T follicular helper cell (primary cell): ENCODE data around the gene ADAM12.

Experiments used
- DNase-seq: peaks from one replicate; pipeline ENCODE4 v3.0.0-alpha.2; 2020; ENCODE audit warnings: low read depth

ADAM12 gene

DNA sequence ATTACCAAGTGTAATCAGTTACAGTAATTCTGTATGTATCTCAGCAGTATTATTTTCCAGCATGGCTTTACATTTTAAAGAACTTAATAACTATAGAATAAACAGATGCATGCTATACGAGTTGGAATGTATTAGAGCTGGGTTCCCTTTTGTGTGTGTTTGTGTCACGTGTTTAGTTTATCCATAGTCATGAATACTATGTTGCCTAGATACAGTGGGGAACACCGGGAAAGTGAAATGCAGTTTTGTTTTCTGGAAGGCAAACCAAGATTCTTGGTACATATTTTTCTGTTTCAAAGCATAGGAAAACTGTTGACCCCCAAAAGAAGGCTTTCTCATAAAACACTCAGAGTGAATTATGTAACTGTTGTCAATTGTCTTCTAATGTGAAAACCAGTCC, 372.9 kb downstream of the ADAM12 start:
- DNase-seq, result no peak

DNA sequence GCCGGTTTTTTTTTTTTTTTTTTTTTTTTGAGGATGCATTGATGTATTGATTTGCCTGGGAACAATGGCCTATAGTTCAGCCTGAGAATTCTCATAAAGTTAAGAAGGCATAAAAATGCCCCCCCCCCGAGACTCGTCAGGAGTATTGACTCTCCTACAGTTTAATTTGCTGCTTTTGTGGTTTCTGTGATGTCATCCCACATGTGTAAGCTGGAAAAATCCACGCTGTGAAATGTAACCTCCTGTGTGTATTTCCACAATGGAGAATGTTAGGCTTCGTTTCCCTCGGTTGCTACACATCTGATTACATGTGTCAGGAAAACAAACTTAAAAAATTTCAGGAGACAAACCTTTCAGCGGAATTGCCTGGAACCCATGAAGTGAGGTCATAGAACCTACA, 374.0 kb downstream of the ADAM12 start:
- no peak for DNase-seq

DNA sequence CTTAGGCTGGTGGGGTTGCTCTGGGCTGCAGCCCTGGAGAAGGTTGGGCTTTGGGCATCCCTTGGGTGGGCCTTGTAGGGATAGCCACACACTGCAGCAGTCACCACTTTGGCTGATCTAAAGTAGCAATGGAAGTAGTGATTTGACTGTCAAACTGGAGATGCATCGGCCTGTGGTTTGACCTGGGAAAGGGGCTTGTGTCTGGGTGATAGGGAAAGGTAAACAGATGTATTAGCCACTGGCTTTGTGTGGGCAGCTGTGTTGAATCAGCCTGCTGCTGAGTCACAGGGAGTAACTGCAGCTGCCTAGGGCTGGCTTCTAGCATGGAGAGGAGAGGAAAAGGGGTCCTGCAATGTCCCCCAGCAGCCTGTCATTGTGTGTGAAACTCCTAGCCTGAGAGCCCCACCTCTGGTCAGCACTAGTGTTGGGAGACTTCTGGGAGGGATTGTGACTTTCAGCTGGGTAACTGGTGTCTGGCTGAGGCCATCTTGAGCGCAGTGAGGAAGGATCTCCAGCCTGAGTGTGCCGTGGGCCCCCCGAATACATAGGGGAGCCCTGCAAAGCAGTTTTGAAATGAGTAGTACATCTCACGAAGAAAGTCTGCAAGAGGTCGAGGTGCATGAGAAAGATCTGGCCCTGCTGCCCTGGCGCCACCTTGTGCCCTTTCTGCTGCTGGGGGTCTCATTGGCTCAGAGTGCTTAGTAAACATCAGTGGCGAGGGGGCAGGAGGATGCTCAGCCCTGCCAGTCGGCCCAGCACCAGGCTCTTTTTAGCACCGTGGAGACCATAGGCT, 374.6 kb downstream of the ADAM12 start:
- DNase-seq, result no peak

DNA sequence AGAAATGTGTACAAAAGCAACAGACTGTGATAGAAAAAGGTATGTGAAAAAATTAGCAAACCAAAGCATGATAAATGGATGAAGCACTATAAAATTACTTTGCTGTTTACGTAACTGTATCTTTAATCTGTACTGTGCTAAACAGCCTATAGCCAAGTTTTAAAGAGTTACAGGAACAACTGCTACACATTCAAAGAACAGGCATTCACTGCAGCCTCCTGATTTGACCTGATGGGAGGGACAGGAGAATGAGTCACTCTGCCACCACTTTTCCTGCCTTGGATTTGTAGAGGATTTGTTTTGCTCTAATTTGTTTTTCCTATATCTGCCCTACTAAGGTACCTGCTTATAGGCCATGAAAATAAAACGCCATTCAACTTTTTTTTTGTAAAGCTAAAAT, 375.8 kb downstream of the ADAM12 start:
- DNase-seq, result no peak

DNA sequence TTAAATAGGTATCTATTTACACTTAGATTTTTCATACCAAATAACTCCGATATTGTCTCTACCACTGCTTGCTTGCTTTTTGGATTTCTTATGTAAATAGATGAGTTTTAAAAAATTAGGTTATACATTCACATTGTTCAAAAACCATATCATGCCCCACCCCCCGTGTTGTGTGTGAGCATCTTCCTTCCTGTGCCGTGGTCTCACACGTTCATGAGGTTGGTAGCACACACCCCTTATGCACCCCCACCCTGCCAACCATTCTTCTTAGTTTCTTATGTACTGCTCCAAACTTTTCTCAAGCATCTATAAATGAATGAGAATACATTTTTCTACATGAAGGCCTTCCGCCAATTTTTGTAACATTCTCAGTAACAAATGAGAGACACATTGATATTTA, 376.3 kb downstream of the ADAM12 start:
- no peak for DNase-seq

DNA sequence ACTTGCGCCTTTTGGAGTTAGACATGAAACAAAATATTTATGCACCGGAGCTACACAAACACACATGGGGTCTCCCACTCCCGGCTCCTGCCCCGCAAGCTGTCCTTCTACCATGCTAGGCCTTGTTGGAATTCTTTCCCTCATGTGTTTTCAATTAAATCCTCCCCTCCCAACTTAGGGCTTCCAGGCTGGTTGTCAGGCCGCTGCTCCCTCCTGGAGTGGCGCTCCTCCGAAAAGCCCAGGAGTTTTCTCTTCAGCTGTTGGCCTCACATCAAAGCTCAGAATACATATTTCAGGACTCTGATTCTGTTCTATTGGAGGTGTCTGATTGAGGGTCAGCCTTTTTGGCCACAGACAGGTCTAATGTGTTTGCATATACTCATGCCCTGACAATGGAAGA, 378.6 kb downstream of the ADAM12 start:
- no peak for DNase-seq

DNA sequence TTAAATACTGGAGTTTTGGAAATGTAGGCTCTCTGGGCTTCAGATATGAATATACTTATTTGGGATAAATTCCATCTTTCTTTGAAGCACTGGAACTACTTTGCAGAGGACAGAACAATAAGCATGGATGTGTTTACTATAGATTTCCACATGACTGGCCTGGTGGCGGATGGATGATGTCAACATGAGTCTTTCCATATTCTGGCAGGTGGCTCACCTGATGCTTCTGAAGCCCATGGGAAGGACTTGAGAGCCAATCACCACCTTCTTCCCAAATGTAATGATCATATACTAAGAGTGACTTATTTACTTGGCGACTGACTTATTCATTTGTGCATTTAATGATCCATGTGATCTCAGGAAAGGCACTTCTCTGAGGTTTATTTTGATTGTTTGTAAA, 381.4 kb downstream of the ADAM12 start:
- DNase-seq, result no peak

DNA sequence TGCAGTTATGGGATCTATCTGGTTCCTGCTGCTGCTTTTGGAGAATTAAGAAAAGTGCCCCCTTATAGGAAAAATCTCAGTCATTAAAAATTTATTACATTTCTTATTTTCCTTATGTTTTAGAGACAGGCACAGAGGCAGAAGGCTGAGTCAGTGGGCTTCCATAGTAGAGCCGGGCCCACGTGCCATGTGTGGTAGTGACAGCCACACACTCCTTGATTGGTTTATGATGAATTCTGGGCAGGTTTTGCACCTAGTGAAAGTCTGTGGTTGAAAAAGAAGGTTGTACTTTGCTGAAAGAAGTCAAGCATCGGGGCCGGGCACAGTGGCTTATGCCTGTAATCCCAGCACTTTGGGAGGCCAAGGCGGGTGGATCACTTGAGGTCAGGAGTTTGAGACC, 382.0 kb downstream of the ADAM12 start:
- DNase-seq, result no peak

DNA sequence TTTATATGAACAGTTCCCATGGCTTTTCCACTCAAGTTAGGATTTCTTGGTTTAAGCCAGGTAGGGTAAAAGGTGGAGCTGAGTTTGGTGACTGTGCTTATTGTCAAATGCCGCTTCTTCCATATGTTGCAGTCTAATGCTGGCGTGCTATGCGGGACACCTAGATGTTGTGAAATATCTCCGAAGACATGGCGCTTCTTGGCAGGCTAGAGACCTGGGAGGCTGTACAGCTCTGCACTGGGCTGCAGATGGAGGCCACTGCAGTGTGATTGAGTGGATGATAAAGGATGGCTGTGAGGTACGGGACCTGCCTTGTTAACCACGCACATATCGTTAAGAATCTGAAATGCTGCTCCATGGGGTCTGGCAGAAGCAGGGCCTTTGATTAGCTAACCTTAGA, 383.5 kb downstream of the ADAM12 start:
- DNase-seq, result no peak

DNA sequence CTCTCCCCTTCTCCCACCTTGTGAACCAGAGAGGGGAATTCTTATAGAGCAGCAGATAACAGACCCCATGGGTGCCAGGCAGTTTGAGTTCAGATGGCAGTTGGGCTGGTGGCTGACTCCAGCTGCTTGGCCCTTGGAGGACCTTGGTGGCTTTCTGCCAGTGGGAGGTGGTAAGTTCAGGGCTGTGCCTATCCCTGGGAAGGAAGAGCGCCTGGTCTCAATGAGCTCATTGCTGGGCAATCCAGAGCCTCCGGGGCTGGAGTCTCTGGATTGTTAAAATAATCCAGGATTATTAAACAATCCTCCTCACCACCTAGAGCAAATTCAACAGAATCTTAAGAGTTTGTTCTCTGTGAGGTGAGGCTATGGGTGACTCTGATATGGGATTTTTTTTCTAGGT, 386.7 kb downstream of the ADAM12 start:
- no peak for DNase-seq

DNA sequence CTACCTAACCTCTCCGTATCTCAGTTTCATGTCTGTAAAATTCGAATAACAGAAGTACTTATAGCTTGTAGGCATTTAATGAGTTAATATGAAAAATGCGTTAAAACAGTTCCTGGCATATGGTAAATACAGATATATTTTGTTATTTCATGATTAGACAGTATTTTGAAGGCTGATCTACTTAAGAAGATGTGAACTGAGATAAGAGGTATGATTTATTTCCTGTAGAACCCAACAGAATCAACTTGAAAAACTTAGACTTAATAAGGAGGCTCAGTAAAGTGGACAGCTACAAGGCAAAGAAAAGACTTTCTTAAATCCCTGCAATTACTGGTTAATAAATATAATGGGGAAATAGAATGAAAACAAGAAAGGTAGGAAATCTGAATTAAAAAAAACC, 388.6 kb downstream of the ADAM12 start:
- DNase-seq, result no peak

DNA sequence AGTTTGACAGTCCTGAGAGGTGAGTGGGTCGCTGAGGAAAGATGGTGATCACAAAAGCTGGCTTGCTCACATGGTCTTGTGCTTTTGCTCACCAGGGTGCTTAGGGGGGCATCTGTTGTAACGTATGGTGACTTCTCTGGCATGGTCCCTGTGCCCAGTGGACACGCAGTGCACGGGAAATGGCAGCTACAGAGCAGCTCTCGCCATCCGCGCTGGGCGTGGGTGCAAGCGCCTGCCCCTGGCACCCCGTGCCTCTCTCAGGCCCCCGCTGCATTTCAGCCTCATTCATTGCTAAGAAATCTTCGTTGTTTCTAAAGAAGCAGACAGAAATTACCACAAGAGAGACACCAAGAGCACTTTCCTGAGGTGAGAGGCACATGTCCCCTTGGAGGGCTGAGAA, 390.7 kb downstream of the ADAM12 start:
- no peak for DNase-seq

DNA sequence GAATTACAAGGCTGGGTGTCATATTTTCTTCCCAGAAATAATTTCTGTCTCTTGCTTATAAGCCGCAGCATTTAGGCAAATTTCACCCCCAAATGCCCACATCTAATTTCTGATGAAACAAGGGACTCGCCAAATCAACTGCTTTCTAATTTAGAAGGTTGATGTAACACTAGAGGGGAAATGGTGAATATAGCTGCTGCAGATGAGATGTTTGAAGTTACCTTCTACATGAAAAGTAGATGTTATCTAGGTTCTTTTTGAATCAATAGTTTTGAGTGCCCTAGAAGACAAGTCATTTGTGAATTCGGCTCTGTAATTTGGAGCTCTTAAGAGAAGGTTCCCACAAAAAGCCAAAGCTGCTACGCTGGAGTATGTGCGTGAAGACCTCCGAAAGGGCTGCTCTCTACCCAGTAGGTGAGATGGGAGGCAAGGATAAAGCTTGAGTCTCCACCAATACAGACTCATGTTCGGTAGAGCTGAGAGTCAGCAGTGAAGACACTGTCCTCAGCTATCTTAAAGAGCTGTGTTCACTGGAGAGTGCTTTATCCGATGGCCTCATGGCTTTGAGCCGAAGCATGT, 392.5 kb downstream of the ADAM12 start:
- DNase-seq, result no peak

DNA sequence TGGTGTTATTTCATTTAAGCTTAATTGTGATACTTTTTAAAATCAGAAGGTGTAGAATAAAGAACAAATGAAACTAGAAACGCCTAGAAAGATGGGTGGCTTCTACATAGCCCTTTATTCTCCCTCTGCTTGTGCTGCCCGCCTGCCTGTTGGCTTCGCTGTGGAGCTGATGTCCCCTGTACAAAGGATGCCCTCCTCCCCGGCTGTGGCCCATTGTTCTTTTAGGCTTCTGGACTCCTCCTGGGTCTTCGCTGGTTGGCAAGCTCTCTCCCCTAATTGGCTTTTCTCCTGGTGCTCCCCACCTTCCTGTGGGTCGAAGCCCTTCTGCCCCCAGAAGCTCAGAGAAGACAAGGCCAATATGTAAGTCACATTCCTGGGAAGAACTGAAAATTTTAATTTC, 393.7 kb downstream of the ADAM12 start:
- no peak for DNase-seq

DNA sequence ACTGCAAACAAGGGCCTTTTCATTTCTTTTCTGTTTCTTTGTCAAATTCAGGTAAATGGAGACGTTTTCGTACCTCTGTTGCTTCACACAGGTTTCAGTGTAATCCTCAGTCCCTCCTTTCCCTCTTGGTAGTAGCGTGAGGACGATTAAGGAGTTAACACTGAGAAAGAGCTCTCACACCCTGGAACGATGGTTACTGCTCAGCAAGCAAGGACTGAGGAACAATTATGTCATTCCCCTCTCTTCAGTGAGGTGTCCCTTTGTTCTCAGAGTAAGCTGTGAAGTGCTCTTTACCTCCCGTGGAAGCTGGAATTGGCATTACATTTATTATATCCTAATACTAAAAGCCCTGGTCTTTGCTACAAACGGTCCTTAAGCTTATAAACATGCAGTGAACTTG, 396.0 kb downstream of the ADAM12 start:
- DNase-seq, result no peak

DNA sequence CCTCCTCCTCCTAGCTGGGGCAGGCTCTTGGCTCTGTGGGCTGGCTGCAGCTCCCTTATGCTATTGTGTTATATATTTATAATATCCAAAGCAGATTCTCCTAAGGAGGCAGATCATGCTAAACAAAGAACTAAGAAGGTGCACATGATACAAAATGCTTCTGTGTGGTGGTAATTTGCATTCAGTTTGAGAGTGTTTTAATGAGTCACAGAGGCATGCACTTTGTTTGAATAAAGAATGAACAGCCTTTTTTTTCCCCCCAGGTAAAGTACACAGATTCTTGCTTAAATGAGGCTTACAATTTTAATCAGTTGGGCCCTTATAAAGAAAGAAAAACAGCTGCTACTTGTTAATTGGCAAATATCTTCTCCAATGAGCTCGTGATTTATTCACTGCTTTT, 396.9 kb downstream of the ADAM12 start:
- DNase-seq, result no peak

DNA sequence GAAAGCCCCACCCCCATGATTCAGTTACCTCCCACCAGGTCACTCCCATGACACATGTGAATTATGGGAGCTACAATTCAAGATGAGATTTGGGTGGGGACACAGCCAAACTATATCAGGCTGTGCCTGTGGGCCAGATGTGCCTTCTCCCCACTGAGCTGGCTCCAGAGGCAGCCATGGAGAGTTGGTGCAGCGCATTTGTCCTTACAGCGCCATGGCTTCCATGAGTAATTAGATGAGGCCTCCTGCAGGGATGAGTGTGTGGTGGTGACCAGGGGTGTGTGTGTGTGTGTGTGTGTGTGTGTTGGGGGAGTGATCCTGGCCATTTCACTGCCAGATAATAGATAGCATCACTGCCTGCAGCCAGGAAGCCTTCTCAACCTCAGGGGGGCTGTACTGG, 397.3 kb downstream of the ADAM12 start:
- no peak for DNase-seq

DNA sequence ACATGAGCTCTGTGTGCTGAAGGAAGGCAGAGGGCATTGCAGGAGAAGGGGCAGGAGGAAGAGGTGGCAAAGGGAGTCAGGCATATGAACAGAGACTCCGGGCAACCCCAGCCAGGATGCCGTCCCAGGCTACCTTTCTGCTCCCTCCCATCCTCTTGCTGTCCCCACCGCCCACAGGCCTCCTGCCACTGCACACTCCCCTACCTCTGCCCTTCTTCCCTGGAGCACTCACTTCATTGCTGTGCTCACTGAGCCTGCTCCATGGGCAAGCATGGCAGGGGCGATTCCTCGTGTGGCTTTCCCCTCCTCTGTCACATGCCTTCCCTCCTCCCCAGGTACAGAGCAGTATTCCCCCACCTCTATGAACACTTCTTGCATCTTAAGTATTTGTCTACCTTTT, 398.5 kb downstream of the ADAM12 start:
- DNase-seq, result no peak

DNA sequence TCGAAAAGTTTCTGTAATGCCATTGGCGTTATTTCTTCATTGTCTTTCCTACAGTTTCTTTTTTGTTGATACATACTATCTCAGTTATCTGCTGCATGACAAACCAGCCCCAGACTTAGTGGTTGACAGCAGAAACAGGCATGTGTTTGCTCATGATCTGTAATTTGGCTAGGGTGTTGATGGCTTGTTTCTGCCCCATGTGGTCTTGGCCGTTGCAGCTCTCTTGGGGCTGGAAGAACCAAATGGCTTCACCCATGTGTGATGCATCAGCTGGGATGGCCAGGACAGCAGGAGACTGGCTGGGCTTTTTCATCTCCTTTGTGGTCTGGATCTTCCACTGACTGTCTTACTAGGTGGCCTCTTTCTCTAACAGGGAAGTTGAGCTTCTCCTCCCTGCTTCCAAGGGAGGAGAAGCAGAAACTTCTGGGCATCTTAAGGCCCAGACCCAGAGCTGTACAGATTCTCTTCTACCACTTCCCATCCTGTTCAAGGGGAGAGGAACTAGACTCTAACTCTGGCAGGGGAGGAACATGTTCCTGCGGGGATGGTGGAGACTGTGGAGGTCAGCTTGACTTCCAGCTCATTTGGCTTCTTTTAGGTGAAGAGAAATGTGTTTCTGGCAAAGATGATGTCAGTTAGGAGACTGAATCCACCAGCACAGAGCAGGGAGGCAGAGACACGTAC, 402.6 kb downstream of the ADAM12 start:
- no peak for DNase-seq

DNA sequence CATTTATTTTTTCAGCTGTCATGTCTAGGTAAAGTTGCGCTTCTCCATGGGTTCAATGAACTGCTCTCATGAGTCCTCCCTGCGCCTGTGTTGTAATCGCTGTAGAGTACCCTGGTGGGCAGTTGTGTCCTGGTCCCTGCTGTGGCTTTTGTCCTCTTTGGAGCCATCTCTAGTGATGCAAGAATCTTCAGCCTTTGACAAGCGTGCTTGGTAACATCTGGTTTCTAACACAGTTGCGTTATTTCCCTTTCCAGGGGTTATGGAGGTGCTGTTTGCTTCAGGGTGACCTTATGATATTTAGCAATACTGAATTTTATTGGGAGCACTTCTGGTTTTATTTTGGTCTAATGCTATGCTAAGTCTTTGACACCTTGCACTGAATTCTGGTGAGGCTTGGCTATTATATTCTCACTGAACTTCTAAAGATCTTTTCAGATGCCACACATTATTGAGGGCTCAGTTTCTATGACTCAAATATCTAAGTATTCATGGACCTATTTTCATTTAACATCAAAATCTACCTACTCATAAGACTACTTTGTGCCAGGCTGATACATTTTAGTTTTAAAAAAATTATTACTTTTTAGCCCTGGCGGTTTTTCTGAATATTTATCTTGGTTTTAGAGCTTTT, 403.3 kb downstream of the ADAM12 start:
- DNase-seq, result no peak

DNA sequence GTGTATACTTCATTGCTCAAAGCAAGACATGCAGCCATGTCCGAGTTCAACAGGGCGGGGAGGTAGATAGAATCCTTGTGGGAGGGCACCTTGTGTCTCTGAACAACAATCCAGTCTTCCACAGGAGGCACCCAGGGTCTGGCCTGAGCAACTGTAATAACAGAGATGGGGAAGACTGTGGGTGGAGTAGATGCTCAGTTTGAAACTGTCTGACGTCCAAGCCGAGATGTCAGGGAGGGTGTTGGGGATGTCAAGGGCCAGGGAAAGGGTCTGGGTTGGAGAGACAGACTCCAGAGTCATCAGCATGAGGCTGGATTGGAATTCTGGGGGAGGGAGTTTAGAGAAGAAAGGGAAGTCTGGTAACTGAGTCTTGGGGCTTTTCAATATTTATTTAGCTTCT, 403.9 kb downstream of the ADAM12 start:
- no peak for DNase-seq

DNA sequence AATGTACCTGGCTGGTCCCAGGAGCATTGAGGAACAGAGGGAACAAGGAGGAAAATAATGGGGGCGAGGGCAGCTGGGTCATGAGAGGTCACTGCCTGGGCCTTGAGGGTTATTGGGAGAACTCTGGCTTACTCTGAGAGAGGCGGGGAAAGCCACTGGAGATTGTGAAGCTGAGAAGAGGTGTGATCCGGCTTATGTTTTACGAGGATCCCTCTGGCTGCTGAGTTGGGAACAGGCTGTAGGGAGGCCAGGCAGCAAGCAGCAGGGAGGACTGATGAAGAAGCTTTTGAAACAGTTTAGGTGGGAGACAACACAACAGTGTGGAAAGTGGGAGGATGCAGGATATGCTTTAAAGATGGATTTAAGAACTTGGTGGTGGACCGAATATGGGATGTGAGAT, 404.6 kb downstream of the ADAM12 start:
- DNase-seq, result no peak

DNA sequence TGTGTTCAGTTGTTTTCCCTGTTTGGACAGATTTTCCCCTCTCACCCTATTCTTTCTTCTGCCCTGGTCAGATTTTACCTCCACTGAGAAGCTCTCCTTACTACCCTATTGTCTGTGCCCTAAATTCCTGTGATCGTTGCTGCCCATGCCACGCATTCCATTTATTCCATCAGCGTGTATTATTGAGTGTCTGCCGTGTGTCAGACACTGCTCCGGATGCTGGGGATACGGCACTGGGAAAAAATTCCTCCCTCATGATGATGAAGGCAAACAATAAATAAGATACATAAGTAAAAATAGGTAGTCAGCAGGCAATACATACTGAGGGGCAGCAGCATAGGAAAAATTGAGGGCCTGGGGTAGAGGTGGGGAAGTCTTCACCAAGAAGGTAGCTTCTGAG, 405.1 kb downstream of the ADAM12 start:
- no peak for DNase-seq
